ENCODE measurements around the gene FCHSD1.
A peak's percentile ranks its signal among the peaks of the same experiment; 100 is the strongest.
"Not testable (repeated sequence)": the region's sequence is repeated elsewhere in the genome, so short reads cannot be mapped to it uniquely, and the experiment has no call there.

FCHSD1 gene

GRCh38 chr5:141615991-141616720, 35.1 kb downstream of the FCHSD1 start:
- no peak for DNase-seq

- no peak for DNase-seq
These were observed 37.9 kb downstream of the FCHSD1 start for GRCh38 chr5:141613344-141613743.

GRCh38 chr5:141611289-141611688, 39.9 kb downstream of the FCHSD1 start:
- no peak for DNase-seq

- DNase-seq: not testable (repeated sequence)
These were observed 41.3 kb downstream of the FCHSD1 start for GRCh38 chr5:141609921-141610320.

- no peak for DNase-seq
These were observed 42.2 kb downstream of the FCHSD1 start for GRCh38 chr5:141609044-141609443.

- no peak for DNase-seq
These were observed 42.7 kb downstream of the FCHSD1 start for GRCh38 chr5:141608557-141608956.

GRCh38 chr5:141608046-141608445, 43.2 kb downstream of the FCHSD1 start:
- no peak for DNase-seq

GRCh38 chr5:141605523-141606277, 45.5 kb downstream of the FCHSD1 start:
- peak; percentile 46 for DNase-seq

- DNase-seq: peak; percentile 90
These were observed 47.1 kb downstream of the FCHSD1 start for GRCh38 chr5:141603923-141604717.

GRCh38 chr5:141602606-141603005, 48.6 kb downstream of the FCHSD1 start:
- DNase-seq: no peak

GRCh38 chr5:141598391-141599345, 52.5 kb downstream of the FCHSD1 start:
- peak; percentile 44 for DNase-seq

GRCh38 chr5:141597814-141598213, 53.4 kb downstream of the FCHSD1 start:
- no peak for DNase-seq

- no peak for DNase-seq
These were observed 53.8 kb downstream of the FCHSD1 start for GRCh38 chr5:141597394-141597793.

- no peak for DNase-seq
These were observed 54.4 kb downstream of the FCHSD1 start for GRCh38 chr5:141596867-141597266.

GRCh38 chr5:141590127-141590526, 61.1 kb downstream of the FCHSD1 start:
- no peak for DNase-seq
